Esophagus squamous epithelium (tissue), 5 donors: Measurements from ENCODE around the gene ARF3. TPM values are rescaled to one million over a fixed set of nuclear protein-coding genes. Genes with fewer than 3 reads are reported as not detected.

Source experiments
- DNase-seq: peaks from one replicate; lab custom pipeline; 2025; lab: John Stamatoyannopoulos, UW
- H3K27ac ChIP-seq, 4 donors: fragments of 200-600 bp; sonication (generic); one replicate each; pipeline ENCODE4 v1.5.1; 2016 to 2019; ENCODE audit warnings: mild to moderate bottlenecking in 1 of 4
- H3K27me3 ChIP-seq, 4 donors: fragments of 200-600 bp; sonication (generic); 1 replicate in 3 of 4; 2 replicates in 1 of 4; pipeline versions ENCODE4 v1.5.1 to v1.6.0; 2017 to 2021; ENCODE audit warnings: antibody characterized with exemption in 1 of 4
- H3K36me3 ChIP-seq, 3 donors: fragments of 200-600 bp; sonication (generic); one replicate each; pipeline ENCODE4 v1.5.1; 2016 to 2019
- H3K4me1 ChIP-seq, 3 donors: fragments of 200-600 bp; sonication (generic); one replicate each; pipeline ENCODE4 v1.5.1; 2017 to 2019
- H3K4me3 ChIP-seq, 4 donors: fragments of 200-600 bp; sonication (generic); 1 replicate in 3 of 4; 2 replicates in 1 of 4; pipeline ENCODE4 v1.5.1; 2016 to 2019; ENCODE audit warnings: mild to moderate bottlenecking in 2 of 4, moderate library complexity in 1 of 4
- H3K9me3 ChIP-seq, 3 donors: fragments of 200-600 bp; sonication (generic); one replicate each; pipeline ENCODE4 v1.5.1; 2016 to 2019
- CTCF ChIP-seq, 6 experiments: fragments of 450-650 bp in 4 of 6; fragments of 200-600 bp in 2 of 6; sonication (generic) in 2 of 6; IDR thresholded peaks; one replicate each; pipeline ENCODE4 v1.5.1; 2016 to 2019; ENCODE audit warnings: antibody characterized with exemption in 6 of 6, mild to moderate bottlenecking in 4 of 6, moderate library complexity in 4 of 6
- POLR2A ChIP-seq, 4 donors: fragments of 450-650 bp; IDR thresholded peaks; one replicate each; pipeline ENCODE4 v1.6.1; 2017; ENCODE audit warnings: antibody characterized with exemption in 4 of 4, mild to moderate bottlenecking in 4 of 4, moderate library complexity in 3 of 4
- WGBS, 2 donors: methylation state at CpG; one replicate each; pipeline ENCODE4 v1.1.5; 2018; 5-methylcytosine and 5-hydroxymethylcytosine counted together
- intact Hi-C: fragments of 100-400 bp; cut with DNase I; formaldehyde crosslinking; loops from one replicate; pipeline ENCODE4 v1.15.0; 2022
- total RNA-seq, 4 donors: library from RNA; depleted of rRNA; stranded (reverse); fragments of >200 nt; gene quantifications; one replicate each; pipeline ENCODE4 v1.1.0, GENCODE V29; 2016
- donor health status: DM: yes; HTN: yes; CAD: no.

ARF3 gene
- total RNA-seq, 4 donors from 2014 or later: 52.2 to 76.2 (median 61.6) TPM

DNA sequence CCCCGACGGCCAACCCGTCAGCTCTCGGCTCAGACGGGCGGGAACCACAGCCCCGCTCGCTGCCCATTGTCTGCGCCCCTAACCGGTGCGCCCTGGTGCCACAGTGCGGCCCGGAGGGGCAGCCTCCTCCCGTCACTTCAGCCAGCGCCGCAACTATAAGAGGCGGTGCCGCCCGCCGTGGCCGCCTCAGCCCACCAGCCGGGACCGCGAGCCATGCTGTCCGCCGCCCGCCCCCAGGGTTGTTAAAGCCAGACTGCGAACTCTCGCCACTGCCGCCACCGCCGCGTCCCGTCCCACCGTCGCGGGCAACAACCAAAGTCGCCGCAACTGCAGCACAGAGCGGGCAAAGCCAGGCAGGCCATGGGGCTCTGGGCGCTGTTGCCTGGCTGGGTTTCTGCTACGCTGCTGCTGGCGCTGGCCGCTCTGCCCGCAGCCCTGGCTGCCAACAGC, 21.0 kb upstream of the ARF3 start, which contains the start of gene WNT1:
WNT1 (plus strand) TSS at position 32 of the 450 bp plus-strand sequence; CDS start at position 361, 329 bp downstream.
- H3K27me3 ChIP-seq: peaks cover 24 to 100% (median 38%) of the 10 kb centered on the region in 4 donors
- H3K4me3 ChIP-seq: peak within 1 kb of the TSS; percentile 18 to 63 (median 40)
- no peak for DNase-seq
- no peak within 1 kb of the TSS for H3K27ac ChIP-seq
- no peaks in the 10 kb centered on the region for H3K9me3 ChIP-seq
- H3K36me3 ChIP-seq: no peaks in the 10 kb centered on the region
- TF ChIP-seq CTCF (IDR thresholded peaks at IDR 0.05) (peak in 1 of 6 experiments; percentile 5), POLR2A (IDR thresholded peaks at IDR 0.05) (no peak)
- intact Hi-C loops: no loop called here
- WGBS, 2 donors: 0% methylated on average over 7 of the region's 45 CpGs; no CpG with 5 or more reads in 1 of the 2 donors
- peaks cover 39 to 54% (median 40%) of the 10 kb centered on the region in 3 donors for H3K4me1 ChIP-seq

DNA sequence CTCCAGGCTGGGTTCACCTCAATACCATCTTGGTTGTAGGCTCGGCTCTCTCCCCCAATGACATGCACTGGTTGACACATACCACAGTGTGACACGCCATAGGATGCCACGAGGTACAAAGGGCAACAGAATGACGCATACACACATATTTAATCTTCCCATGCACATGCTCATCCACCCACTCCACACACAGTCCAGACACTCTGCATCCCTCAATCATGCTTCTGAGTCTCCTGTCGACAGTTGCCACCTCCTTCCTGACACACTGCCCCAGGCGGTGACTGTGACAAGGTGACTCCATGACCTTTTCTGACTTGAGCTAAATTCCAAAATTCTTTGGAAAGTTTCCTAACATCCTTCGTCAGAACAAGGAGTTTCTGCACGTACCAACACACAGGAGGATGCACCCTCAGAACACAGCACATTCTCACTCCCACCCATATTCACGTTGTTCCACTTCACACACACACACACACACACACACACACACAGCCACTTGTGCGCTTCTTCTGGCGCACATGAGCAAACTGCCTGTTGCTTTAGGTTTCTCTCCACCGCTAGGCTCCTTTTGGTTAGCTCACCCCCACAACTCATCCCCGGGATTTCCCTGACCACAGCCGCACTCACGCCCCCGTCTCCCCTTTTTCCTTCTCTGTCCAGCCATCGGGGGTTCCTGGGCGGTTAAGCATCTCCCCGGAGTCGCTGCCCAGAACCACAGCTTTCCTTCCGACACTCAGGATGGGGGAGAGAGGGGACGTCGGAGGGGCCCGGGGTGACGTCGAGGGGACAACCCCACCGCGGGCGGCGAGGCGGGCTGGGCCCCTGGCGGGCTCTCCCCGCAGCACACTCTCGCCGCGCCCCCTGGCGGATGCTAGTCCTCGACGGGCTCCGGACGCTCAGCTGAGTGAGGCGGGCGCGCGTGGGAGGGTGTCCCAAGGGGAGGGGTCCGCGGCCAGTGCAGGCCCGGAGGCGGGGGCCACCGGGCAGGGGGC, 20.3 kb upstream of the ARF3 start:
- H3K9me3 ChIP-seq: no peaks in the 10 kb centered on the region
- peak overlapping the region in 2 of 4 donors; percentile 43 to 63 for H3K4me3 ChIP-seq
- H3K27ac ChIP-seq: no peak overlapping the region
- no peak for DNase-seq
- H3K27me3 ChIP-seq: peaks cover 24 to 100% (median 43%) of the 10 kb centered on the region in 4 donors
- intact Hi-C loops: no loop called here
- WGBS, 2 donors: 25 to 32% methylated on average over 14 to 16 of the region's 50 CpGs
- no peaks in the 10 kb centered on the region for H3K36me3 ChIP-seq
- H3K4me1 ChIP-seq: peaks cover 39 to 59% (median 40%) of the 10 kb centered on the region in 3 donors
- TF ChIP-seq POLR2A (IDR thresholded peaks at IDR 0.05) (no peak), CTCF (IDR thresholded peaks at IDR 0.05) (peak; percentile 72 to 86 (median 79))

DNA sequence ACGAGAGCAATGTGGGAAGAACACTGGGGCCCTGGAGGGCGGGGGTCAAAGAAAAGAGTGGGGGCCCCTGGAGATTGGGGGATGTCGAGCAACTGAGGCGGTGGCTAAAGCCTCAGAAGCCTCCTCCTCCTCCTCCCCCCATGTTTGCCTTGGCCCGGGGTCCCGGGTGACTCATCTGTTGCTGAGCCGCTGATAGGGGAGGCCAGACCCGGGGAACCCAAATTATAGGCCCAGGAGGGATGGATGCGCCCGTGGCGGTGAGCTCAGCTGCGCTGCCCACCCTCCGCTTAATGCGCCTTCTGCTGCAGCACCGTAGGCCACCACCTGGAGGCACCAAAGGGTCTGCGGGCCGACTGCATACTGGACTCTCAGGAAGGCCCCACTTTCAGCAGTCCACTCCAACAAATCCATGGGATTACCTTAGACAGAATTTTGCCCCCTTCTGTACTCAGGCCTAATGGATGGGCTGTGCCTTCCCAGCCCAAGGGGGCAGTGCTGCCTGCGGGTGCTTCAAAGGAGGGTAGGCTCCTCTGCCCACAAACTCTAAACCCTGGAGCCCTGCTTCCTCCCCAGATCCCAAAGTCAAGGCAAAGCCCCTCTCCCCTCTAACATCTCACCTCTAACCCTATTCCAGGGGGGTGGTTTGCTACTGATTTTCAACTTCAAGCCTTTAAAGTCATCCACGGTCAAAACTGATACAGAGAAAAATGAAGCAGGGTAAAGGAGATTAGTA, 16.8 kb upstream of the ARF3 start:
- intact Hi-C loops: no loop called here
- WGBS, 2 donors: 30 to 40% methylated on average over 7 to 18 of the region's 19 CpGs
- Histone ChIP-seq H3K4me3 (no peak overlapping the region), H3K27me3 (peaks cover 7 to 100% (median 33%) of the 10 kb centered on the region in 4 donors), H3K36me3 (no peaks in the 10 kb centered on the region), H3K27ac (peak overlapping the region in 1 of 4 donors; percentile 49), H3K9me3 (no peaks in the 10 kb centered on the region), H3K4me1 (peaks cover 41 to 63% (median 47%) of the 10 kb centered on the region in 3 donors)
- no peak for DNase-seq
- TF ChIP-seq CTCF (IDR thresholded peaks at IDR 0.05) (peak in 5 of 6 experiments; percentile 7 to 45 (median 30)), POLR2A (IDR thresholded peaks at IDR 0.05) (no peak)

GRCh38 chr12:48973531-48973930, 16.2 kb upstream of the ARF3 start:
- intact Hi-C loops: no loop called here
- WGBS, 2 donors: 45 to 52% methylated on average over 4 to 10 of the region's 12 CpGs
- Histone ChIP-seq H3K4me3 (no peak overlapping the region), H3K27ac (peak overlapping the region in 1 of 4 donors; percentile 49), H3K9me3 (no peaks in the 10 kb centered on the region), H3K27me3 (peaks cover 2 to 98% (median 30%) of the 10 kb centered on the region in 4 donors), H3K36me3 (no peaks in the 10 kb centered on the region), H3K4me1 (peaks cover 35 to 61% (median 41%) of the 10 kb centered on the region in 3 donors)
- no peak for DNase-seq
- no peak for TF ChIP-seq POLR2A (IDR thresholded peaks at IDR 0.05)
- TF ChIP-seq CTCF (IDR thresholded peaks at IDR 0.05): no peak
